K562 (cell line): ENCODE results near the gene RPL10A.

Source experiments
- EZH2 ChIP-seq: IDR thresholded peaks from 2 replicates; pipeline ENCODE4 v1.6.1; 2012; ENCODE audit warnings: low read depth, mild to moderate bottlenecking, inconsistent platforms, low read length, borderline replicate concordance
- NCOR1 ChIP-seq: fragments of 450-650 bp; IDR thresholded peaks from 2 replicates; pipeline ENCODE4 v1.6.1; 2016; ENCODE audit warnings: mild to moderate bottlenecking, moderate library complexity
- NFXL1 ChIP-seq: fragments of 450-650 bp; formaldehyde crosslinking; IDR thresholded peaks from 2 replicates; pipeline ENCODE4 v1.4.0; 2021; ENCODE audit warnings: mild to moderate bottlenecking
- UBTF ChIP-seq, 2 experiments: IDR thresholded peaks; 2 replicates each; pipeline ENCODE4 v1.6.1; 2012; ENCODE audit warnings: improper control_type of control experiment in 2 of 2, low read depth in 2 of 2, low read length in 2 of 2, borderline replicate concordance in 1 of 2
- ZNF316 ChIP-seq: fragments of 450-650 bp; IDR thresholded peaks from 2 replicates; pipeline ENCODE4 v1.6.1; 2016
- ZNF561 ChIP-seq: fragments of 450-650 bp; formaldehyde crosslinking; conservative IDR thresholded peaks from 2 replicates; pipeline ENCODE4 v1.4.0; 2020; ENCODE audit warnings: mild to moderate bottlenecking, moderate library complexity

- TF ChIP-seq EZH2: no peak
- TF ChIP-seq NCOR1: no peak; the same call in 1 of the 2 replicates
- no peak for TF ChIP-seq NFXL1
- TF ChIP-seq ZNF316: no peak
- no peak for TF ChIP-seq UBTF (IDR thresholded peaks at IDR 0.05; ENCODE audit: borderline replicate concordance in 1 of 2, low read depth in 2 of 2, low read length in 2 of 2)
- no peak for TF ChIP-seq ZNF561 (CRISPR knock-in tag)
Measured at GRCh38 chr6:35498422-35499067, 30.3 kb downstream of the RPL10A start.
